ENCODE results near the gene FANK1. TPM values are rescaled to one million over a fixed set of nuclear protein-coding genes. Genes with fewer than 3 reads are reported as not detected.
"Not testable (repeated sequence)": the region's sequence is repeated elsewhere in the genome, so short reads cannot be mapped to it uniquely, and the experiment has no call there.

Gene FANK1
- not detected for total RNA-seq

- H3K9me3 ChIP-seq, H3K36me3 ChIP-seq: not testable (repeated sequence)
Observed at GRCh38 chr10:125896088-125896934, at the start of gene FANK1. TSS of gene FANK1 (plus strand) at chr10:125896564. CDS start at chr10:125896643, 79 bp downstream.

GRCh38 chr10:125846894-125847293 lies 49.5 kb upstream of the FANK1 start:
- peaks cover 19% of the 10 kb centered on the region for H3K36me3 ChIP-seq
- TF ChIP-seq, protein P1, sequence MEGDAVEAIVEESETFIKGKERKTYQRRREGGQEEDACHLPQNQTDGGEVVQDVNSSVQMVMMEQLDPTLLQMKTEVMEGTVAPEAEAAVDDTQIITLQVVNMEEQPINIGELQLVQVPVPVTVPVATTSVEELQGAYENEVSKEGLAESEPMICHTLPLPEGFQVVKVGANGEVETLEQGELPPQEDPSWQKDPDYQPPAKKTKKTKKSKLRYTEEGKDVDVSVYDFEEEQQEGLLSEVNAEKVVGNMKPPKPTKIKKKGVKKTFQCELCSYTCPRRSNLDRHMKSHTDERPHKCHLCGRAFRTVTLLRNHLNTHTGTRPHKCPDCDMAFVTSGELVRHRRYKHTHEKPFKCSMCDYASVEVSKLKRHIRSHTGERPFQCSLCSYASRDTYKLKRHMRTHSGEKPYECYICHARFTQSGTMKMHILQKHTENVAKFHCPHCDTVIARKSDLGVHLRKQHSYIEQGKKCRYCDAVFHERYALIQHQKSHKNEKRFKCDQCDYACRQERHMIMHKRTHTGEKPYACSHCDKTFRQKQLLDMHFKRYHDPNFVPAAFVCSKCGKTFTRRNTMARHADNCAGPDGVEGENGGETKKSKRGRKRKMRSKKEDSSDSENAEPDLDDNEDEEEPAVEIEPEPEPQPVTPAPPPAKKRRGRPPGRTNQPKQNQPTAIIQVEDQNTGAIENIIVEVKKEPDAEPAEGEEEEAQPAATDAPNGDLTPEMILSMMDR (IDR thresholded peaks at IDR 0.05), result no peak
- H3K27ac ChIP-seq, result no peak overlapping the region
- no peak for ATAC-seq (ENCODE audit: insufficient number of reproducible peaks, low FRiP score, low read depth)
- no peaks in the 10 kb centered on the region for H3K4me1 ChIP-seq (ENCODE audit: control insufficient read depth in 1 of 2, low read depth in 2 of 2)
- DNase-seq (ENCODE audit: low spot score), result no peak
- H3K9me3 ChIP-seq, result no peaks in the 10 kb centered on the region
- no peak overlapping the region for H3K4me3 ChIP-seq
- no peaks in the 10 kb centered on the region for H3K27me3 ChIP-seq (replicated peaks; ENCODE audit: insufficient read depth)

More at GRCh38 chr10:125896088-125896934, at the start of gene FANK1:
- not testable (repeated sequence) for H3K27me3 ChIP-seq (replicated peaks; ENCODE audit: insufficient read depth); H3K4me1 ChIP-seq (ENCODE audit: control insufficient read depth in 1 of 2, low read depth in 2 of 2)
- Histone ChIP-seq H3K27ac (peak within 1 kb of the TSS; percentile 56 to 70), H3K4me3 (peak within 1 kb of the TSS; percentile 87)
- DNase-seq (ENCODE audit: low spot score) (peak; percentile 69), ATAC-seq (ENCODE audit: insufficient number of reproducible peaks, low FRiP score, low read depth) (peak; percentile 88)

- H3K4me3 ChIP-seq, result no peak overlapping the region
- H3K27ac ChIP-seq, result no peak overlapping the region
- ATAC-seq (ENCODE audit: insufficient number of reproducible peaks, low FRiP score, low read depth), result no peak
- H3K4me1 ChIP-seq (ENCODE audit: control insufficient read depth in 1 of 2, low read depth in 2 of 2), result no peaks in the 10 kb centered on the region
- no peaks in the 10 kb centered on the region for H3K27me3 ChIP-seq (replicated peaks; ENCODE audit: insufficient read depth)
- TF ChIP-seq, protein P1 (IDR thresholded peaks at IDR 0.05), result no peak
- no peak for DNase-seq (ENCODE audit: low spot score)
- H3K9me3 ChIP-seq, result no peaks in the 10 kb centered on the region
- peaks cover 21% of the 10 kb centered on the region for H3K36me3 ChIP-seq
Observed at GRCh38 chr10:125848371-125848770, 48.0 kb upstream of the FANK1 start.

GRCh38 chr10:125848857-125849256 lies 47.5 kb upstream of the FANK1 start:
- Histone ChIP-seq H3K4me3 (no peak overlapping the region), H3K9me3 (no peaks in the 10 kb centered on the region), H3K4me1 (ENCODE audit: control insufficient read depth in 1 of 2, low read depth in 2 of 2) (no peaks in the 10 kb centered on the region), H3K27ac (no peak overlapping the region), H3K36me3 (peaks cover 21% of the 10 kb centered on the region), H3K27me3 (replicated peaks; ENCODE audit: insufficient read depth) (no peaks in the 10 kb centered on the region)
- TF ChIP-seq, protein P1 (IDR thresholded peaks at IDR 0.05), result no peak
- DNase-seq (ENCODE audit: low spot score) (no peak), ATAC-seq (ENCODE audit: insufficient number of reproducible peaks, low FRiP score, low read depth) (no peak)

GRCh38 chr10:125849448-125849847 lies 46.9 kb upstream of the FANK1 start:
- no peaks in the 10 kb centered on the region for H3K9me3 ChIP-seq
- H3K27me3 ChIP-seq (replicated peaks; ENCODE audit: insufficient read depth), result no peaks in the 10 kb centered on the region
- no peak overlapping the region for H3K27ac ChIP-seq
- DNase-seq (ENCODE audit: low spot score), result no peak
- TF ChIP-seq, protein P1 (IDR thresholded peaks at IDR 0.05), result no peak
- no peak overlapping the region for H3K4me3 ChIP-seq
- H3K4me1 ChIP-seq (ENCODE audit: control insufficient read depth in 1 of 2, low read depth in 2 of 2), result no peaks in the 10 kb centered on the region
- H3K36me3 ChIP-seq, result peaks cover 21% of the 10 kb centered on the region
- no peak for ATAC-seq (ENCODE audit: insufficient number of reproducible peaks, low FRiP score, low read depth)
